Loucy (cell line): ENCODE results near the gene PLEKHA5.

Experiments used
- H2AFZ ChIP-seq: fragments of 200-600 bp; sonication (generic); 2 replicates; pipeline ENCODE4 v1.6.0; 2016; ENCODE audit warnings: antibody characterized with exemption, mild to moderate bottlenecking, low read length, moderate library complexity
- H3F3A ChIP-seq: fragments of 200-600 bp; 2 replicates; pipeline ENCODE4 v1.6.0; 2016; ENCODE audit warnings: antibody characterized with exemption, low read depth, mild to moderate bottlenecking
- H3K27me3 ChIP-seq: fragments of 200-600 bp; sonication (generic); 2 replicates; pipeline ENCODE4 v1.6.1; 2014; ENCODE audit warnings: low read length, mild to moderate bottlenecking; ENCODE audit not compliant: insufficient read depth, poor library complexity, severe bottlenecking
- H3K36me3 ChIP-seq: fragments of 200-600 bp; sonication (generic); 2 replicates; pipeline ENCODE4 v1.6.1; 2016; ENCODE audit warnings: low read length; ENCODE audit not compliant: insufficient read depth
- H3K4me1 ChIP-seq: fragments of 200-600 bp; sonication (generic); 2 replicates; pipeline ENCODE4 v1.5.1; 2014; ENCODE audit warnings: low read length, mild to moderate bottlenecking; ENCODE audit not compliant: insufficient read depth, poor library complexity, severe bottlenecking
- H3K4me2 ChIP-seq: fragments of 200-600 bp; sonication (generic); 2 replicates; pipeline ENCODE4 v1.6.0; 2014; ENCODE audit warnings: antibody characterized with exemption, low read length, low read depth, mild to moderate bottlenecking; ENCODE audit not compliant: poor library complexity, severe bottlenecking
- H3K4me3 ChIP-seq: fragments of 200-600 bp; sonication (generic); 2 replicates; pipeline ENCODE4 v1.5.1; 2014; ENCODE audit warnings: low read length, mild to moderate bottlenecking, mixed read lengths; ENCODE audit not compliant: poor library complexity, severe bottlenecking
- H3K79me2 ChIP-seq: fragments of 200-600 bp; sonication (generic); 2 replicates; pipeline ENCODE4 v1.6.1; 2014; ENCODE audit warnings: low read length; ENCODE audit not compliant: insufficient read depth
- H3K9ac ChIP-seq: fragments of 200-600 bp; sonication (generic); 2 replicates; pipeline ENCODE4 v1.6.0; 2014; ENCODE audit warnings: mild to moderate bottlenecking, low read depth, low read length, moderate library complexity; ENCODE audit not compliant: poor library complexity, severe bottlenecking
- H3K9me2 ChIP-seq: fragments of 200-600 bp; sonication (generic); replicated peaks from 2 replicates; pipeline ENCODE4 v1.6.1; 2016; ENCODE audit warnings: low read depth, low read length, mixed read lengths
- H3K9me3 ChIP-seq: fragments of 200-600 bp; sonication (generic); 2 replicates; pipeline ENCODE4 v1.6.1; 2014; ENCODE audit warnings: mild to moderate bottlenecking, antibody characterized with exemption, low read length, low read depth; ENCODE audit not compliant: insufficient read depth
- H4K20me1 ChIP-seq: fragments of 200-600 bp; sonication (generic); 2 replicates; pipeline ENCODE4 v1.6.0; 2014; ENCODE audit warnings: antibody characterized with exemption, low read length, mild to moderate bottlenecking; ENCODE audit not compliant: insufficient read depth, poor library complexity, severe bottlenecking
- EZH2phosphoT487 ChIP-seq: fragments of 200-600 bp; IDR thresholded peaks from 2 replicates; pipeline ENCODE4 v1.6.1; 2018; ENCODE audit warnings: antibody characterized with exemption, mild to moderate bottlenecking, moderate library complexity, borderline replicate concordance
- TF ChIP-seq, protein P1 (sequence below): fragments of 200-600 bp; sonication (generic); conservative IDR thresholded peaks from 2 replicates; pipeline ENCODE4 v1.5.1; 2014; ENCODE audit warnings: mild to moderate bottlenecking, antibody characterized with exemption, low read length

The PLEKHA5 gene

DNA sequence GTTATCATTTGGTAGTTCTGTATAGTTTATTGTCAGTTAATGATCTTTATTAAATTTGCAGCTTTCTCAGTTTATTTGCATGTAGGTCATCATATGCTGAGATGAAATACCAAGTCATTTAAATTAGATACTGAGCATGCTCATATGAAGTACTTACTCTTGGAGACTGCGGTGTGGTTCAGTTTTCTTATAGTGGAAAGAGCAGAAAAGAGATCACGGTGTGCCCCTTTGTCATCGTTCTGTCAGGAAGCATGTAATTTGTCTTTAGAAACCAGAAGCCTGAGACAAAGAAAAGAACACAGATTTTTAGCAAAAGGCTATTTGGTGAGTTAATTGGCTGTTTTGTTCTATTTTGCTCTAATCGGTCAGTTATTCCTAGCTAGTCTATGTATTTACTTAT is 75.6 kb downstream of the PLEKHA5 start:
- H3K9ac ChIP-seq: no peak overlapping the region
- H3K79me2 ChIP-seq: no peaks in the 10 kb centered on the region
- H3K4me3 ChIP-seq: no peak overlapping the region

DNA sequence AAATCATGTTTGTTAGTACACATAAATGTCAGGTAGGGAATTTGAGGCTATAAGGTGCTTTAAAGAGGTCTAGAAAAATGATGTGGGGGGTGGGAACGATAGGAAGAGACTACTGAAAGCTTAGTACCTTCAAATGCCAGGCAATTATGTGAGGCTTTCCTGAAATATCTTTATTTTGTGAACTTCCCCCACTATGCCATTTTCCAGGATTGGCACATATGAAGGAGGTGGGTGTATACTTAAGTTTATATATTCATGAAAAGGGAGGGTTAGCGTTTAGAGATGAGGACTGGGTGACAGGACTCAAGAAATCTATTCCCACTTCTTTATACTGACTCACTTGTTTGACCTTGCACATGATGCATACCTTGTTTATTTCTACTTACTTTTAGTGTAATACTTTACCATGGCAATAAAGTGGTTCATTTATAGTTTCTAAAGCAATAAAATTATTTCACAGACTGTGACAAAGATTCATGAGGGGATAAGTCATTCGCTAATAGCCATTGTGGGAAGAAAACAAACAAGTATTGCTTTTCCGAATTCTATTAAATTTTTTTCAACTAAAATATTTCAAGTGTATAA is 77.1 kb downstream of the PLEKHA5 start:
- TF ChIP-seq EZH2phosphoT487: no peak
- TF ChIP-seq, protein P1, sequence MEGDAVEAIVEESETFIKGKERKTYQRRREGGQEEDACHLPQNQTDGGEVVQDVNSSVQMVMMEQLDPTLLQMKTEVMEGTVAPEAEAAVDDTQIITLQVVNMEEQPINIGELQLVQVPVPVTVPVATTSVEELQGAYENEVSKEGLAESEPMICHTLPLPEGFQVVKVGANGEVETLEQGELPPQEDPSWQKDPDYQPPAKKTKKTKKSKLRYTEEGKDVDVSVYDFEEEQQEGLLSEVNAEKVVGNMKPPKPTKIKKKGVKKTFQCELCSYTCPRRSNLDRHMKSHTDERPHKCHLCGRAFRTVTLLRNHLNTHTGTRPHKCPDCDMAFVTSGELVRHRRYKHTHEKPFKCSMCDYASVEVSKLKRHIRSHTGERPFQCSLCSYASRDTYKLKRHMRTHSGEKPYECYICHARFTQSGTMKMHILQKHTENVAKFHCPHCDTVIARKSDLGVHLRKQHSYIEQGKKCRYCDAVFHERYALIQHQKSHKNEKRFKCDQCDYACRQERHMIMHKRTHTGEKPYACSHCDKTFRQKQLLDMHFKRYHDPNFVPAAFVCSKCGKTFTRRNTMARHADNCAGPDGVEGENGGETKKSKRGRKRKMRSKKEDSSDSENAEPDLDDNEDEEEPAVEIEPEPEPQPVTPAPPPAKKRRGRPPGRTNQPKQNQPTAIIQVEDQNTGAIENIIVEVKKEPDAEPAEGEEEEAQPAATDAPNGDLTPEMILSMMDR: no peak
- Histone ChIP-seq H3K9me3 (no peaks in the 10 kb centered on the region), H3K9ac (no peak overlapping the region), H3K27me3 (no peaks in the 10 kb centered on the region), H2AFZ (no peak overlapping the region), H3K79me2 (no peaks in the 10 kb centered on the region), H3K9me2 (no peaks in the 10 kb centered on the region), H3K4me3 (no peak overlapping the region), H4K20me1 (no peaks in the 10 kb centered on the region), H3F3A (no peaks in the 10 kb centered on the region), H3K4me1 (no peaks in the 10 kb centered on the region), H3K4me2 (no peak overlapping the region), H3K36me3 (no peaks in the 10 kb centered on the region)

More for the DNA sequence above, 75.6 kb downstream of the PLEKHA5 start:
- Histone ChIP-seq H4K20me1 (no peaks in the 10 kb centered on the region), H3K27me3 (no peaks in the 10 kb centered on the region), H3K36me3 (no peaks in the 10 kb centered on the region), H2AFZ (no peak overlapping the region), H3K9me2 (no peaks in the 10 kb centered on the region), H3F3A (no peaks in the 10 kb centered on the region), H3K4me1 (no peaks in the 10 kb centered on the region), H3K4me2 (no peak overlapping the region), H3K9me3 (no peaks in the 10 kb centered on the region)
- no peak for TF ChIP-seq EZH2phosphoT487

DNA sequence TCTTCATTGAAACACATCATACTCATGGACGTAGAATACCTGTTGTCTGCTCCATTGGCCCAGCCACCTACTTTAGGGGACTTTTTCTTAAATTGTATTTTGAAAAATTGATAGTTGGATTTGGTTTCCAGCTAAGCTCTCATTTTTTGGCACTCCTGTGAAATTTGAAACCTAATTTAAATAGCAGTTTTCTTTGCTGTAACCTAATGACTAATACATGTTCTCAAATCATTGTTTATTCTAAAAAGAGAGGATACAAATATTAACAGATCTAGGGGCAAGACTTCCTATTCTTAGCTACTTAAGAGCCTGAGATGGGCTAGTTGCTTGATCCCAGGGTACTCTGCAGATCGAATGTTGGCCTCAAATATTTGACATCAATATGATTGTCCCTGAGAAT is 78.9 kb downstream of the PLEKHA5 start:
- Histone ChIP-seq H3K4me1 (no peaks in the 10 kb centered on the region), H3K36me3 (no peaks in the 10 kb centered on the region), H2AFZ (no peak overlapping the region), H3K79me2 (no peaks in the 10 kb centered on the region), H3K9ac (no peak overlapping the region), H3K4me3 (no peak overlapping the region), H3F3A (no peaks in the 10 kb centered on the region), H3K9me3 (no peaks in the 10 kb centered on the region), H4K20me1 (no peaks in the 10 kb centered on the region), H3K9me2 (no peaks in the 10 kb centered on the region), H3K4me2 (no peak overlapping the region), H3K27me3 (no peaks in the 10 kb centered on the region)
- no peak for TF ChIP-seq EZH2phosphoT487
- TF ChIP-seq, protein P1: no peak

DNA sequence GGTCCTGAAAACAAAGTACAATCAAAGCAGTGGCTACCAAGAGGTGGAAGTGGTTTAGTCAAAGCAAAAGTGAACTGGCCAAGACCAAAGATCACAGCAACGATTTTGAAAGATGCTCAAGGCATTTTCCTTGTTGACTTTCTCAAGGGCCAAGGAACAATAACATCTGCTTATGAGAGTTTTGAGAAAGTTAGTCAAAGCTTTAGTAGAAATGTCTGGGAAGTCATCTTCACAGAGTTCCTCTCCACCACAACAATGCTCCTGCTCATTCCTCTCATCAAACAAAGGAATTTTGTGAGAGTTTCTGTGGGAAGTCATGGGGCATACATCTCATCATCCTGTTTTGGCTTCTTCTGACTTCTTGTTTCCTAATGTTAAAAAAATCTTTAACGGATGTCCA is 80.1 kb downstream of the PLEKHA5 start:
- Histone ChIP-seq H2AFZ (no peak overlapping the region), H3K27me3 (no peaks in the 10 kb centered on the region), H3K9me2 (no peaks in the 10 kb centered on the region), H3K79me2 (no peaks in the 10 kb centered on the region), H3K9ac (no peak overlapping the region), H3F3A (no peaks in the 10 kb centered on the region), H3K36me3 (no peaks in the 10 kb centered on the region), H3K9me3 (no peaks in the 10 kb centered on the region), H3K4me2 (no peak overlapping the region), H3K4me1 (peaks cover 4% of the 10 kb centered on the region), H4K20me1 (no peaks in the 10 kb centered on the region), H3K4me3 (no peak overlapping the region)
- TF ChIP-seq, protein P1: no peak
- TF ChIP-seq EZH2phosphoT487: no peak
